DOHH2 (cell line): ENCODE results near the gene SULT1E1.

Source experiments
- EZH2phosphoT487 ChIP-seq: fragments of 200-600 bp; sonication (generic); IDR thresholded peaks from 2 replicates; pipeline ENCODE4 v1.6.1; 2017; ENCODE audit warnings: borderline replicate concordance, mild to moderate bottlenecking, antibody characterized with exemption, low read length, moderate library complexity, mixed read lengths
- TF ChIP-seq, protein P1 (sequence below): fragments of 200-600 bp; sonication (generic); IDR thresholded peaks from one replicate; pipeline ENCODE4 v1.5.1; 2014; ENCODE audit warnings: antibody characterized with exemption, mild to moderate bottlenecking, low read depth, low read length; ENCODE audit not compliant: poor library complexity, severe bottlenecking

DNA sequence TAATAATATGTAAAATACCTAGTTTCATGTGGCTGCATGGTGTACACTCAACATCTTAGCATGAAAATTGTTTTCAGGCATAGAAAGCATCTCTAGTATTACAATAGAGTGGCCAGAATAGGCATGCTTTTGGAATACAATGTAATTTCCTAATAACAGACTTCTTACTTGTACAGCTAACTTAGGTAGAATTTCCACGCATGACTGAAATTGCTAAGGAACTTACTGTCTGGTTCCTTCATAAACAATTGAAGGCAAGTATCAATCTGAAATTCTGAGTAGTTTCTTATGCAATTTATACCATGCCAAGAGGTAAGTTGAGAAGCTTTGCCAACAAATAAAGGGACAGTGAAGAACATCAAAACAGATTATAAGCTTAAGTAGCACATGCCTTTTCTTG, 26.7 kb downstream of the SULT1E1 start:
- TF ChIP-seq, protein P1, sequence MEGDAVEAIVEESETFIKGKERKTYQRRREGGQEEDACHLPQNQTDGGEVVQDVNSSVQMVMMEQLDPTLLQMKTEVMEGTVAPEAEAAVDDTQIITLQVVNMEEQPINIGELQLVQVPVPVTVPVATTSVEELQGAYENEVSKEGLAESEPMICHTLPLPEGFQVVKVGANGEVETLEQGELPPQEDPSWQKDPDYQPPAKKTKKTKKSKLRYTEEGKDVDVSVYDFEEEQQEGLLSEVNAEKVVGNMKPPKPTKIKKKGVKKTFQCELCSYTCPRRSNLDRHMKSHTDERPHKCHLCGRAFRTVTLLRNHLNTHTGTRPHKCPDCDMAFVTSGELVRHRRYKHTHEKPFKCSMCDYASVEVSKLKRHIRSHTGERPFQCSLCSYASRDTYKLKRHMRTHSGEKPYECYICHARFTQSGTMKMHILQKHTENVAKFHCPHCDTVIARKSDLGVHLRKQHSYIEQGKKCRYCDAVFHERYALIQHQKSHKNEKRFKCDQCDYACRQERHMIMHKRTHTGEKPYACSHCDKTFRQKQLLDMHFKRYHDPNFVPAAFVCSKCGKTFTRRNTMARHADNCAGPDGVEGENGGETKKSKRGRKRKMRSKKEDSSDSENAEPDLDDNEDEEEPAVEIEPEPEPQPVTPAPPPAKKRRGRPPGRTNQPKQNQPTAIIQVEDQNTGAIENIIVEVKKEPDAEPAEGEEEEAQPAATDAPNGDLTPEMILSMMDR = no peak
- no peak for TF ChIP-seq EZH2phosphoT487
